Stimulated activated CD8-positive, alpha-beta memory T cell treated with anti-CD3 and anti-CD28 coated beads, Interleukin-15, amount 100 ng/mL, for 24 hours (primary cell): ENCODE results near the gene C2orf42.
"Not testable (repeated sequence)": the region's sequence is repeated elsewhere in the genome, so short reads cannot be mapped to it uniquely, and the experiment has no call there.

Source experiments
- DNase-seq: peaks from one replicate; pipeline ENCODE4 v3.0.0-alpha.2; 2020; ENCODE audit warnings: low read depth

Gene C2orf42

GRCh38 chr2:70102323-70102905 is 88.4 kb downstream of the C2orf42 start:
- DNase-seq: not testable (repeated sequence)

- not testable (repeated sequence) for DNase-seq
Measured at GRCh38 chr2:70101686-70102085, 89.1 kb downstream of the C2orf42 start.

GRCh38 chr2:70101174-70101573 is 89.6 kb downstream of the C2orf42 start:
- DNase-seq: no peak
